GM18511 (cell line): ENCODE results near the gene ARHGEF26.

Experiments
- ATAC-seq: cut with Tn5 transposase; IDR thresholded peaks from one replicate; pipeline ENCODE4 v1.9.1; 2021; ENCODE audit warnings: mild to moderate bottlenecking, moderate library complexity; ENCODE audit not compliant: unreplicated experiment

ARHGEF26 gene

GRCh38 chr3:154148541-154148940 lies 27.4 kb downstream of the ARHGEF26 start:
- no peak for ATAC-seq

- ATAC-seq: no peak
Measured at GRCh38 chr3:154149286-154149685, 28.1 kb downstream of the ARHGEF26 start.

GRCh38 chr3:154151969-154152368 lies 30.8 kb downstream of the ARHGEF26 start:
- no peak for ATAC-seq

- ATAC-seq: no peak
Measured at GRCh38 chr3:154152741-154153140, 31.6 kb downstream of the ARHGEF26 start.

GRCh38 chr3:154156530-154156929 lies 35.3 kb downstream of the ARHGEF26 start:
- no peak for ATAC-seq

- no peak for ATAC-seq
Measured at GRCh38 chr3:154161806-154162205, 40.6 kb downstream of the ARHGEF26 start.

- ATAC-seq: no peak
Measured at GRCh38 chr3:154164387-154164786, 43.2 kb downstream of the ARHGEF26 start.

GRCh38 chr3:154168998-154169795 lies 48.0 kb downstream of the ARHGEF26 start:
- ATAC-seq: no peak

GRCh38 chr3:154169796-154170110 lies 48.6 kb downstream of the ARHGEF26 start:
- no peak for ATAC-seq

- no peak for ATAC-seq
Measured at GRCh38 chr3:154170300-154170699, 49.1 kb downstream of the ARHGEF26 start.

- ATAC-seq: no peak
Measured at GRCh38 chr3:154175041-154175440, 53.9 kb downstream of the ARHGEF26 start.

GRCh38 chr3:154176036-154176435 lies 54.8 kb downstream of the ARHGEF26 start:
- ATAC-seq: no peak

GRCh38 chr3:154177406-154177805 lies 56.2 kb downstream of the ARHGEF26 start:
- ATAC-seq: no peak

- no peak for ATAC-seq
Measured at GRCh38 chr3:154178172-154178571, 57.0 kb downstream of the ARHGEF26 start.

GRCh38 chr3:154180836-154181691 lies 59.9 kb downstream of the ARHGEF26 start:
- no peak for ATAC-seq

GRCh38 chr3:154182322-154182922 lies 61.2 kb downstream of the ARHGEF26 start:
- no peak for ATAC-seq

- no peak for ATAC-seq
Measured at GRCh38 chr3:154182975-154183374, 61.8 kb downstream of the ARHGEF26 start.

- ATAC-seq: no peak
Measured at GRCh38 chr3:154184582-154184981, 63.4 kb downstream of the ARHGEF26 start.

GRCh38 chr3:154188437-154188836 lies 67.2 kb downstream of the ARHGEF26 start:
- ATAC-seq: no peak

GRCh38 chr3:154188846-154189245 lies 67.7 kb downstream of the ARHGEF26 start:
- ATAC-seq: no peak

- ATAC-seq: no peak
Measured at GRCh38 chr3:154191520-154191919, 70.3 kb downstream of the ARHGEF26 start.

GRCh38 chr3:154192225-154192624 lies 71.0 kb downstream of the ARHGEF26 start:
- no peak for ATAC-seq
